Type B pancreatic cell (in vitro differentiated cells): ENCODE measurements around the gene PIGQ. TPM values are rescaled to one million over a fixed set of nuclear protein-coding genes. Genes with fewer than 3 reads are reported as not detected.

Experiments
- DNase-seq: peaks from one replicate; pipeline ENCODE4 v3.0.0; 2021; ENCODE audit warnings: mixed read lengths; ENCODE audit not compliant: unreplicated experiment; ENCODE audit errors: extremely low spot score
- H3K27ac Mint-ChIP-seq: 2 replicates; pipeline ENCODE4 v1.8.0; 2021; ENCODE audit warnings: mild to moderate bottlenecking, mixed read lengths
- H3K27me3 Mint-ChIP-seq: 2 replicates; pipeline ENCODE4 v1.8.0; 2021; ENCODE audit warnings: mixed read lengths
- H3K36me3 Mint-ChIP-seq: 2 replicates; pipeline ENCODE4 v1.8.0; 2021; ENCODE audit warnings: mixed read lengths
- H3K4me1 Mint-ChIP-seq: one replicate; pipeline ENCODE4 v1.8.0; 2021; ENCODE audit warnings: mixed read lengths; ENCODE audit not compliant: unreplicated experiment
- H3K4me3 Mint-ChIP-seq: 2 replicates; pipeline ENCODE4 v1.8.0; 2021; ENCODE audit warnings: mild to moderate bottlenecking, mixed read lengths
- H3K9me3 Mint-ChIP-seq: 2 replicates; pipeline ENCODE4 v1.8.0; 2021; ENCODE audit warnings: mixed read lengths
- total RNA-seq: library from RNA; stranded (reverse); gene quantifications from 2 replicates; pipeline ENCODE4 v1.2.1, GENCODE V29; 2021; ENCODE audit warnings: low replicate concordance
- TF ChIP-seq, protein P1 (sequence below): fragments of 200-600 bp; sonication (generic); conservative IDR thresholded peaks from 2 replicates; pipeline ENCODE4 v1.5.0; 2021; ENCODE audit warnings: antibody characterized with exemption, mild to moderate bottlenecking

PIGQ gene
- total RNA-seq, 1 donor from 2014 or later, result 83.5 TPM

DNA sequence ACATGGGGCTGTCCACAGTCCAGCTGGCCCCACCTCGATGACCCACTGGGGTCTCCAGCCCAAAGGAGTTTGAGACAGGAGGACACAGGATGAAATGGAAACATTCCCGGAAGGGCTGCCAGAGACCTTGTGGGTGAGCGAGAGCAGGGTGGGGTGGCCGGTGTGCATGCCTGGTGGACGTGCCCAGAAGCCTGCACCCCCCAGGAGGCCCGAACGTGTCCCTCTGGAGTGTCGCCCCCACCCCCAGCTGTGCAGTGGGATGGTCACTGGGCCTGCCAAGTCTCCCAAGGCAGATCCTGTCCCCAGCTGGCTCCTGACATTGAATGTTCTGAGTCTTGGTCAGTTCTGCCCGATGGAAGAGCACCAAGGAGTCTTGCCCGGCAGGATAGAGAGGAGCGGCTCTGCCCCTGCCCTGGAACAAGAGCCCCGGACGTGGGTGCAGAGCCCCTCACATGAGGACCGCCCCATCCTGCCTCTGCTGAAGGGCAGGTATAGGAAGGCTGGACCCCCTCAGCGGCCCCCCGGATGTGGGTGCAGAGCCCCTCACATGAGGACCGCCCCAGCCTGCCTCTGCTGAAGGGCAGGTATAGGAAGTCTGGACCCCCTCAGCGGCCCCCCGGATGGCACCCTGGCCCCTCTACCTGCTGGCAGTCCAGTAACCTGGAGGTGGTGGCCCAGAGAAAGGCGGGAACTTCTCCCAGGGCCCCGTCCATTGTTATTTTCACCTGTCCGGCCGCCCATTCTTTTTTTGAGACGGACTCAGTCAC lies 45.3 kb upstream of the PIGQ start:
- no peaks in the 10 kb centered on the region for H3K36me3 Mint-ChIP-seq
- no peaks in the 10 kb centered on the region for H3K27me3 Mint-ChIP-seq
- peak overlapping the region; percentile 36 for H3K27ac Mint-ChIP-seq
- TF ChIP-seq, protein P1, sequence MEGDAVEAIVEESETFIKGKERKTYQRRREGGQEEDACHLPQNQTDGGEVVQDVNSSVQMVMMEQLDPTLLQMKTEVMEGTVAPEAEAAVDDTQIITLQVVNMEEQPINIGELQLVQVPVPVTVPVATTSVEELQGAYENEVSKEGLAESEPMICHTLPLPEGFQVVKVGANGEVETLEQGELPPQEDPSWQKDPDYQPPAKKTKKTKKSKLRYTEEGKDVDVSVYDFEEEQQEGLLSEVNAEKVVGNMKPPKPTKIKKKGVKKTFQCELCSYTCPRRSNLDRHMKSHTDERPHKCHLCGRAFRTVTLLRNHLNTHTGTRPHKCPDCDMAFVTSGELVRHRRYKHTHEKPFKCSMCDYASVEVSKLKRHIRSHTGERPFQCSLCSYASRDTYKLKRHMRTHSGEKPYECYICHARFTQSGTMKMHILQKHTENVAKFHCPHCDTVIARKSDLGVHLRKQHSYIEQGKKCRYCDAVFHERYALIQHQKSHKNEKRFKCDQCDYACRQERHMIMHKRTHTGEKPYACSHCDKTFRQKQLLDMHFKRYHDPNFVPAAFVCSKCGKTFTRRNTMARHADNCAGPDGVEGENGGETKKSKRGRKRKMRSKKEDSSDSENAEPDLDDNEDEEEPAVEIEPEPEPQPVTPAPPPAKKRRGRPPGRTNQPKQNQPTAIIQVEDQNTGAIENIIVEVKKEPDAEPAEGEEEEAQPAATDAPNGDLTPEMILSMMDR, result no peak
- no peak overlapping the region for H3K4me3 Mint-ChIP-seq
- H3K9me3 Mint-ChIP-seq, result no peaks in the 10 kb centered on the region
- no peak for DNase-seq
- peaks cover 4% of the 10 kb centered on the region for H3K4me1 Mint-ChIP-seq

DNA sequence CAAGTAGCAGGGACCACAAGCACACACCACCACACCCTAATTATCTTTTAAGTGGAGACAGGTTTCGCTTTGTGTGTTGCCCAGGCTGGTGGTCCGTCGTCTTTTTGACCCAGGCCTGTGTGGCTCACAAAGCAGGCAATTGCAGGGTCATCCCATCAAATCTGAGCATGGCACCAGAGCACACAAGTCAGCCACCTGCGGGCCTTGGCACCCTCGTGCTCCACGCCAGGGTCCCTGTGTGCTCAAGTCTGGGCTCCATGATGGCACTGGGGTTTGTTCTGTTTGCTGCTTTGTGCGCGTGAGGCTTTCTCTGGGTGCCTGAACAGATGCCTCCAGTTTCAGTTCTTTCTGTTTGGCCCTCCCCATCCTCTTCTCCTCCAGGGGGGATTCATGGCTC lies 44.6 kb upstream of the PIGQ start:
- no peaks in the 10 kb centered on the region for H3K27me3 Mint-ChIP-seq
- no peaks in the 10 kb centered on the region for H3K9me3 Mint-ChIP-seq
- peak overlapping the region; percentile 80 for H3K4me3 Mint-ChIP-seq
- TF ChIP-seq, protein P1, result no peak
- peak overlapping the region; percentile 95 for H3K27ac Mint-ChIP-seq
- DNase-seq, result no peak
- no peaks in the 10 kb centered on the region for H3K36me3 Mint-ChIP-seq
- H3K4me1 Mint-ChIP-seq, result peaks cover 4% of the 10 kb centered on the region

DNA sequence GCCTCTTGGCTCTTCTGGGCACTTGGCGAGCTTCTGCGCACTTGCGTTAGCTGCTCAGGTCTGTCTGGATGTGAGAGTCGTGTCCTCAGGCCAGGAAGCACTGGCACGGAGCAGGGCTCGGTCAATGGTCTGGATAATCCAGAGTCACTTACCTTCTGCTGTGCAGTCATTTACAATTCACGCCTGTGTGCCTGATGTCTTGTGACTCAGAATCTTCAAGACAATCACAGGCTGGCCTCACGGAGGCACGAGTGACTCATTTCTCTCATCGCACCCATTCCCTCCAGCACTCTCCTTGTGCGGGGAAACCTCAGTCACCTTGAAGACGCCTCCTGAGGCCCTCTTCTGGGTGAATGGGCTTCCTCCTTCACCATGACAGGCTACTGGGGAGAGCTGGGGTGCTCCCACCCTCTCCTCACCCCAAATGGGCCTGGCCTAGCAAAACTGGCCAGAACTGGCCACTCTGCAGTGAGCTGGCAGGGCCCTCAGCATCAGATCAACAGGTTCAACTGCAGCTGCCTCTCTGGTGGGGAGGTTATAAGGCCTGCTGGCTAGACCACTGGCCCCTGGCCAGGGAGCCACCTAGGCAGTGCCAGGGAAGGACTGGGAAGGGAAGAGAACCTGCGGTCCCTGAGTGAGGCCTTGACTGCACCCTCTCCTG lies 44.1 kb upstream of the PIGQ start:
- TF ChIP-seq, protein P1, result no peak
- no peaks in the 10 kb centered on the region for H3K36me3 Mint-ChIP-seq
- peak overlapping the region; percentile 80 for H3K4me3 Mint-ChIP-seq
- no peaks in the 10 kb centered on the region for H3K27me3 Mint-ChIP-seq
- H3K9me3 Mint-ChIP-seq, result no peaks in the 10 kb centered on the region
- peak overlapping the region; percentile 95 for H3K27ac Mint-ChIP-seq
- H3K4me1 Mint-ChIP-seq, result peaks cover 4% of the 10 kb centered on the region
- no peak for DNase-seq

DNA sequence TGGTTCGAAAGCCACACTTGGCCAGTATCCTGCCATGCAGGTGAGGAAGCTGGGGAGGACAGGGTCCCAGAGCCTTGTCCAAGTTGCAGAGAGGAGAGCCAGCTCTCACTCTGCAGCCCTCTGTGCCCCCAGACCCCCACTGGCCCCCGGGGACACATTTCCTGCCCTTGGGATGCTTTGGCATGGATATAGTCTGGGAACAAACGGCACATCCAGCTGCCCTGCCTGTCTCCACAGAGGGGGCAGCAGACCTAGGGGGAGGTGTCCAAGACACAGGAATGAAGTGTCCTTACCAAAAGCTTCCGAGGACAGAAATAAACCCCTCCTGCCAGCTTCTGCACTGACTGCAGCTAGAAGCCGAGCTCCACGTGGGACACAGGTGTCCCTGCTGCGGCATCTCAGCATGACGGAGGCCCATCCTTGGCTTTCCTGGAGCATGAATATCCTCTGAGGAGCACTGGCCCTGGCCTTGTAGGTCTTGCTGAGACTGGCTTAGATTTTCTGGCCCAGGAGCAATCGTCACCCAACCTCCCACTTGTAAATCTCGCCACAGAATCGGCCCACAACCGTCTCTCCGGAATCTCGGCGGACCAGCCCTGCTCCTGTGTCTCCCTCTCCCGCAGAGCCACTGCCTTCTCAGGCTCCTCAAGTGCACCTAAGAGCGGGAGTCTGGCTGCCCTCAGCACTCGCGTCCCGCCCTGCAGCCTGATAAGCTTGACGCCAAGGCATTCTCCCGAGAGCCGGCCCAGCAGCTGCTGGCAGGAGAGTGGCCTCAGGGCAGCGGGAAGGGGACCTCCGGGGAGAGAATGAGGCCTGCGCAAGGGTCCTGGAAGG lies 43.4 kb upstream of the PIGQ start:
- no peaks in the 10 kb centered on the region for H3K27me3 Mint-ChIP-seq
- TF ChIP-seq, protein P1, result no peak
- H3K4me1 Mint-ChIP-seq, result peaks cover 4% of the 10 kb centered on the region
- H3K36me3 Mint-ChIP-seq, result no peaks in the 10 kb centered on the region
- DNase-seq, result no peak
- peak overlapping the region; percentile 95 for H3K27ac Mint-ChIP-seq
- no peaks in the 10 kb centered on the region for H3K9me3 Mint-ChIP-seq
- peak overlapping the region; percentile 95 for H3K4me3 Mint-ChIP-seq

DNA sequence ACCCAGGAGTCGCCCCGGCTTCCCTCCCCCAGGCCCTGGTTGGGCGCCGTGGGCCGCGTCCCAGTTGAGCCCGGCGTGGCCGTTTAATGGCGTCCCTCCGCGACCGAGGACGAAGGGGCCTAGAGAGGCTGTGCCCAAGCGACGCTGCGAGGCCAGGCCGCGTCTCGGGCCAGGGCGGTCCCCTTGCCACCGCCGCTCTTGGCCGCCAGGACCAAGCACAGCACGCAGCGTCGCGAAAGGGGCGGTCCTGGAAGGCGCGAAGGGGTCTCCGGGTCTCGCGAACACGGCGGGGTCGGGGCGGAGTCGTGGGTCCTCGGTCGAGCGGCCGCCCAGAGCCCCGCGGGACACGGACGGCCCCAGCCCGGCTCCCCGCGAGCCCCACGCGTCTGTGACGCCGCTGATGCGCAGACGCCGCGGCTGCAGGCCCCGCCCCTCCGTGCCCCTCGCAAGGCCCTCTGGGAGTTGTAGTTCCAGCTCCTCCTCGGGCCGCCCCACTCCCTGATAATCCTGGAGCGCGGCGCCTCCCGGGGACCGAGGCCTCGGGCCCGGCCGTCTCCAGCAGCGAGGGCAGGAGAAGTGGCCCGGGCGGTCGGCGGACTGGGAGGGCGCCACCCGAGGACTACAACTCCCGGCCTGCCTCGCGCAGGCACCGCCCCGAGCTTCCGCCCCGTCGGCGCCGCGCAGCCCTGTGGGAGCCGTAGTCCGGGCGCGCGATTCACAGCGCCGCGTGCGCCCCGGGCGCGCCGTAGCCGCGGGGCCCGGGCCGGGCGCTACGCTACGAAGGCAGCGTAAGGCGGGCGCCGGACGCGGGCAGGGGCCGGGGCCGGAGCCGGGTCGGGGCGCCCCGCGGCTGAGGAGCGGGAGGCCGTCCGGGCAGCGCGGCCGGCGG lies 42.5 kb upstream of the PIGQ start, which contains the start of gene CAPN15:
CAPN15 (plus strand) TSS at position 698 of the 889 bp plus-strand sequence. CDS start 19,127 bp downstream, outside the sequence.
- Mint-ChIP-seq H3K27ac (peak within 1 kb of the TSS; percentile 95), H3K9me3 (no peaks in the 10 kb centered on the region), H3K36me3 (no peaks in the 10 kb centered on the region), H3K4me3 (peak within 1 kb of the TSS; percentile 95), H3K27me3 (no peaks in the 10 kb centered on the region), H3K4me1 (peaks cover 4% of the 10 kb centered on the region)
- peak; percentile 93 for DNase-seq
- TF ChIP-seq, protein P1, result peak; percentile 70
